Suppressor macrophage treated with lipopolysaccharide for 1 hour (primary cell): ENCODE data around the gene RSPH9.

Experiments
- DNase-seq, 3 donors: peaks; one replicate each; pipeline ENCODE4 v3.0.0-alpha.2; 2020 to 2022

RSPH9 gene

DNA sequence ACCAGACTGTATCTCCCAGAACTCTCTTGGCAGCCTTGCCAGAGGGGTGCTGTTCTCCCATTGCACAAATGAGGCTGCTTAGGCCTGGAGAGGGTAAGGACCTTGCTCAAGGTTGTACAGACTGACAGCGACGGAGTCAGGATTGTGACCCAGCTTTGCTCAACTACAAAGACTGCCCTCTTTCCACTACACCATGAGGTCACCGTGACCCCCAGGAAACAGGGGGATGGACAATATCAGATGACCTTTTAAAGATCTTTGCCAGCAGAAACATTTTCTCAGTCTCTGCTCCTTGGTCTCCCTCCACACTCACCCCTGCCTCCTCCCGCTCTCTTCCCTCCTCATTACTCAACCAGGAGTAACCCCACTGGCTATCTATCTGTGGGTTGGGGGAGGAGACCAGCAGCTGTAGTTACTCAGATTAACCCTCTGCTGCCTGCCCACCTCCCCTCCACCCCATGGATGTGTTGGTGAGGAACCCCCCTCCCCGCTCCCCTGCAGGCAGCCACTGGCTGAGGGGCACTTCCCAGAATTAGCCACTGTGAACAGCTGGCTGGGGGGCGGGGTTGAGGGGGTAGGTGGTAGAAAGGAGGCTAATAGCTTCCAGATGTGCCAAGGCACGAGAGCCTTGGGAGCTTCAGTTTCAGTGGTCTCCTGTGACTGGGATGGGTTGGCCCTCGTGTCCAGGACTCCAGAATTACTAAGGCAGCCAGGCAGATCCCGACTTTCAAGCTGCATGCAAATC is 69.6 kb downstream of the RSPH9 start:
- DNase-seq: no peak

DNA sequence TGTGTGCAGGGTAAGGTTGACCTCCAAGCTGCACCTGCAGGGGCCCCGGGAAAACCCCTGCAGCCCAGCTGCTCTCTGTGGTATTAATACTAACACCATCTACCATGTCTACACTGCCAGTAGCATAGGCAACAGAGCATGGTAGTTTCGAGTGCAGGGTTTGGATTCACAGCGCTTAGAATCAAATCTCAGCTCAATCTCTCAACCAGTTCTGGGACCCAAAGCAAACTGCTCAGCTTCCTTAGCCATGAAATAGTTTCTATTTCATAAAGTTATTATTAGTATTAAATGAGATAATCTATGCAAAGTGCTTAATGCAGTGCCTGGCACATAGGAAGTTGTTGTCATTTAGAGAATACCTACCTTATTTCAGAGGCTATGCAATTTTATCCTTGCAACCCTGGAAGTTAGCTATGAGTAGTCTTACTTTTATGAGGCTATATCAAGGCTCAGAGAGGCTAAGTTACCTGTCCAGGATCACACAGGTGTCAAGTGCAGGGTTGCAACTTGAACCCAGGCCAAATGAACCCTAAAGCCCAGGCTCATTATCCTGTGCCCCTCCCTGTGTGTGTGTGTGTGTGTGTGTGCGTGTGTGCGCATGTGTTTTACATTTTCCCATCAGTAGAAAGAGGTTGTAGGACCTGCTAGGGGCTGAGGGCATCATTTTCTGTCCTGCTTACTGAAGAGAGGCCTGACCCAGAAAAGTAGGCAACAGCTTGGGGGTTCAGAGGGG is 70.4 kb downstream of the RSPH9 start:
- no peak for DNase-seq

DNA sequence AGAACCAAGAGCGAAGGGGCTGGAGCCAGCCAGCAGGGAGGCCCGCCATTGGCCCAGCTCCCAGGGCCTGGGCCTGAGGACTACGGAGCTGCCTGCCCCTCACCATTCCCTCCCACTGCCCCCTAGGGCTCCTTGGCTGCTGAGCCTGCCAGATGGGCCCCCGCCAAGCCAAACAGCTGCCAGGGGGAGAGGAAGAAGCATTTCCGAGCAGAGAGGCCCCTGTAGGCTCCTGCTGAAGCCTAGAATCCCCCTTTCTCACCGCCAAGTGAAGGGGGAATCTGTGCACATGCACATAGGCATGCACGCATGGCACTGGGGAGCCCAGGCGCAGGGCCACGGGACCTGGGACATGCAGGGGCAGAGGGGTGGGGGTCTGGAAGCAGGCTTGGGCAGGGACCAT is 71.3 kb downstream of the RSPH9 start:
- no peak for DNase-seq

DNA sequence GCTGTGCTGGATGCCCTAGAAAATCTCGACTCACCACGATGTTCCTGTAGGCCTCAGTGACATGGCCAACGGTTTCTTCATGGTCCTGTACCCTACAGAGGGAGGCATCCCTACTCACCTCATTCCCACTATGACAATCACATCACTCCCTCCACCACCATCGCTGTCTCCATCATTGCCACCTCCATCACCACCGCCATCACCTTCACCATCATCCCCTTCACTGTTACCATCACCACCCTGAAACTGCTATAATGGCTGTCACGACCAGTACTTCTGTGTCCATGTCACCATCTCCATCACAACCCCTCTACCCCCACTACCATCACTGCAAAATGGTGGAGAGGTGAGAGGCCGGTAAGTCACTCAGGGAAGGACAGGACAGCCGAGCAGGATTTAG is 72.6 kb downstream of the RSPH9 start:
- no peak for DNase-seq

DNA sequence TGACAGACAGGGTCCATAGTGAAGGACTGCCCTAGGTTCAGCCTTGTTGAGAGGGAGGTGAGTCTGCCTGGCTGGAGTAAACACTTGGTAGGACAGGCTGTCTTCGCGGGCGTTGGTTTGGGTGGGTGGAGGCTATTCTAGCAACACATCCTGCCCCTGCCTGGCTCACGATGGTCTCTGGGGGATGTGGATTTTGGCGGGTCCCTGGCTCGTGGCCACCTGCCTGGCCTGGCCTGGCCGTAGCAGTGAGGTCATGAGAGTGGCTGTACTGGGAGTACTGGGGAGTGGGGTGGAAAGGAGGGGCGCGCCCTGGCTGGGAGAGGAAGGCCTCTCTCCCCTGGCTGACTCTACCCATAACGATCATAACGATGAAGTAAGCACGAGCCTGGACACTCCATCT is 73.0 kb downstream of the RSPH9 start:
- no peak for DNase-seq

DNA sequence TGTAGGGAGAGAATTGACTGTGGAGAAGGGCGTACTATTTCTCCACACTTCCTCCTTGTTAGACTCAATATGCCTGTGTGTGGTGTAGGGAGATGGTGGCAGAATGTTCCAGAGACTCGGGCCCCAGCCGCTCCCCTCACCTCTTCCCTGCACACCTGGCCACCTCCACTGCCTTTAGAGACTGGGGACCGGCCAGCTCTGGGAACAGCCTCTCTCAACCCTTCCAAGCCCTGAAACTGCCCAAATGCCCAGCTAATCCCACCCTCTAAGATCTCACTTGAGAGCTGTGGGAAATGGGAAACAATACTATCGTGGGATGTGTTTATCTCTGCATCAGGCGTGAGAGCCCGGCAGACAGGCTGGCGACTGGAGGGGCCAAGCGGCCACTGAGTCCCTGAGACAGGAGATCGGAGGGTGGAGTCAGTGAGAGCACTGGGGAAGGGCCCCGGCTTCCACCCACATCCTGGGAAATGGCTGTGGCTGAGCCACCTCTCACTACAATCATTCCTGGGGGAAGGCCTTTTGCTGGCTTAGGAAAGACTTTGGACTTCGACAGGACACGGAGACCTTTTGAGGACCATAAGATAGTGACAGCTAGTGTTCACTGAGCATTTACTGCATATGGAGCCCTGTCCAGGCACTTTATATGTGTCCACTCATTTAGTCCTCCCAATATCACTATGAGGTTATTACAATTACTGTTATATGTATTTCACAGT is 73.7 kb downstream of the RSPH9 start:
- no peak for DNase-seq

DNA sequence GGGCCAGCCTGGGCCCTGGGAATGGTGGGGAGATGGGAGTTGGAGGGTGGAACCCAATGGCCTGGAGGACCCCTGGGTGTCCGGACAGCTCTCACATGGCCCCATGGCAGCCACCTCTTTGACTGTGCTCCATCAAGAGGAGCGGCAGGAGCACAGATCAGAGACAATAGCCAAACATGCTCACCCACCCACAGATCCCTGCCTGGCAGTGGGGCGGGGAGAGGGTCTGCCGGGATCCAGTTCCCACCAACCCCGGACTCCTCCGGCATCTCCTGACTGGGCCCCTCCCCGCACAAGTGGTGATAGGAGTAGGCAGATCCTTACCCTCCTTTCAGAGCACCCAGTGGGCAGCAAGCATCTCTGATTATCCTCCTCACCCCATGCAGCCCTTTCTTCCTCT is 74.7 kb downstream of the RSPH9 start:
- DNase-seq: no peak

DNA sequence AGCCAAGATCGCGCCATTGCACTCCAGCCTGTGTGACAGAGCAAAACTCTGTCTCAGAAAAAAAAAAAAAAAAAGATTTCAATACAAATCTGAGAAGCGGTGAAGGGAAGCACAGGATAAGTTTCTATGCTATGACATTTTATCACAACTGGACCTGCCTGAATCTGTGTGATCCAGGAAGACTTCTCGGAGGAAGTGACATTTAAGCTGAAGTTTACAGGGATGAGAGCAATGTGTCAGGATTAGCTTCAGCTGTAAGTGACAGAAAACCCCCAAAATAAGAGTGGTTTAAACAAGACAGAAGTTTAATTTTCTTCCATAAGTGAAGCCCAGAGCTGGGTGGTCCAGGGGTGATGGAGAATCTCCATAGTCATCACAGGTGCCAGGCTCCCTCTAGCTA is 76.2 kb downstream of the RSPH9 start:
- no peak for DNase-seq
